Psoas muscle (tissue), 8 donors: Measurements from ENCODE around the gene TM9SF3. TPM values are rescaled to one million over a fixed set of nuclear protein-coding genes. Genes with fewer than 3 reads are reported as not detected.

Experiments used
- ATAC-seq, 4 donors: fragments of 200-7000 bp; cut with Tn5 transposase; one replicate each; pipeline ENCODE4 v1.9.1; 2020; ENCODE audit warnings: moderate library complexity in 3 of 4, mild to moderate bottlenecking in 2 of 4
- DNase-seq, 2 donors: peaks; one replicate each; pipeline ENCODE4 v3.0.0-alpha.2; 2020
- H3K27ac ChIP-seq: fragments of 200-600 bp; one replicate; pipeline ENCODE4 v1.8.0; 2022
- H3K27me3 ChIP-seq, 3 donors: fragments of 200-600 bp in 1 of 3; one replicate each; pipeline versions ENCODE4 v1.6.1 to v1.8.0; 2013 to 2022; ENCODE audit warnings: low read length in 2 of 3, mild to moderate bottlenecking in 2 of 3, moderate library complexity in 1 of 3; ENCODE audit not compliant: insufficient read depth in 3 of 3
- H3K36me3 ChIP-seq, 2 donors: fragments of 200-600 bp in 1 of 2; one replicate each; pipeline versions ENCODE4 v1.6.1 to v1.8.0; 2013 to 2022; ENCODE audit warnings: low read depth in 1 of 2, mild to moderate bottlenecking in 1 of 2, moderate library complexity in 1 of 2; ENCODE audit not compliant: insufficient read depth in 1 of 2
- H3K4me1 ChIP-seq: fragments of 200-600 bp; one replicate; pipeline ENCODE4 v1.8.0; 2022
- H3K4me3 ChIP-seq: fragments of 200-600 bp; one replicate; pipeline ENCODE4 v1.8.0; 2022; ENCODE audit warnings: mild to moderate bottlenecking
- H3K9me3 ChIP-seq: fragments of 200-600 bp; one replicate; pipeline ENCODE4 v1.8.0; 2022
- CTCF ChIP-seq: fragments of 200-600 bp; IDR thresholded peaks from one replicate; pipeline ENCODE4 v1.8.0; 2022; ENCODE audit warnings: antibody characterized with exemption
- WGBS, 3 donors: extraction: QIAGEN DNeasy Blood & Tissue Kit; methylation state at CpG; one replicate each; pipeline versions ENCODE4 v1.1.6 to v1.1.7; 2013; 5-methylcytosine and 5-hydroxymethylcytosine counted together
- intact Hi-C, 2 donors: fragments of 100-400 bp; cut with DNase I; formaldehyde crosslinking; loops; one replicate each; pipeline versions ENCODE4 v1.11.0 to v1.14.2; 2022
- polyA plus RNA-seq, 3 donors: library from polyadenylated mRNA; stranded (reverse); fragments of 200-250 nt; gene quantifications; one replicate each; pipeline ENCODE4 v1.2.3, GENCODE V29; 2013
- total RNA-seq, 4 donors: library from RNA; stranded (reverse); fragmentation: NEBNext Ultra II Directional in 2 of 4; extraction: Animal tissue kit (Norgen Biotek cat#: 25700) in 2 of 4; gene quantifications; one replicate each; pipeline versions ENCODE4 v1.2.1 to v1.2.4, GENCODE V29; 2021 to 2023
- donor health status: healthy with polysubstance abuse.
- donor health status: DM: no; HTN: no; CAD: no; lungs with moderate emphysema.
- donor health status: Bipolar disorder and iron deficiency.
- donor health status: healthy.
- donor health status: DM: yes; HTN: yes; CAD: no.
- donor health status: DM: no; HTN: no; CAD: no.
- donor health status: DM: no; HTN: no; CAD: no.
- donor health status: DM: yes; HTN: yes; CAD: no.

TM9SF3 gene
- total and polyA plus RNA-seq, 7 donors, result 14.4 to 60.6 (median 49.0) TPM

GRCh38 chr10:96507044-96507443 lies 79.8 kb downstream of the TM9SF3 start:
- no peak for TF ChIP-seq CTCF
- intact Hi-C loops, result no loop called here
- H3K9me3 ChIP-seq, result no peaks in the 10 kb centered on the region
- no peak overlapping the region for H3K27ac ChIP-seq
- 37 to 64% (median 41%) methylated on average over 2 of the region's 2 CpGs for WGBS, 3 donors
- DNase-seq (no peak), ATAC-seq (no peak)
- H3K4me1 ChIP-seq, result no peaks in the 10 kb centered on the region
- no peak overlapping the region for H3K4me3 ChIP-seq
- no peaks in the 10 kb centered on the region for H3K36me3 ChIP-seq
- H3K27me3 ChIP-seq, result no peaks in the 10 kb centered on the region

GRCh38 chr10:96505150-96506136 lies 81.4 kb downstream of the TM9SF3 start:
- Histone ChIP-seq H3K4me3 (no peak overlapping the region), H3K9me3 (no peaks in the 10 kb centered on the region), H3K27me3 (no peaks in the 10 kb centered on the region), H3K4me1 (no peaks in the 10 kb centered on the region), H3K36me3 (no peaks in the 10 kb centered on the region), H3K27ac (no peak overlapping the region)
- ATAC-seq (peak in 1 of 4 donors; percentile 30), DNase-seq (no peak)
- WGBS, 3 donors, result 76 to 85% (median 77%) methylated on average over 12 of the region's 12 CpGs
- TF ChIP-seq CTCF, result no peak
- intact Hi-C loops, result no loop called here

GRCh38 chr10:96502561-96503282 lies 84.1 kb downstream of the TM9SF3 start:
- no peak overlapping the region for H3K27ac ChIP-seq
- no peaks in the 10 kb centered on the region for H3K4me1 ChIP-seq
- H3K4me3 ChIP-seq, result no peak overlapping the region
- intact Hi-C loops, result no loop called here
- H3K9me3 ChIP-seq, result no peaks in the 10 kb centered on the region
- ATAC-seq (no peak), DNase-seq (no peak)
- H3K36me3 ChIP-seq, result no peaks in the 10 kb centered on the region
- no peaks in the 10 kb centered on the region for H3K27me3 ChIP-seq
- TF ChIP-seq CTCF, result no peak
- 84 to 89% (median 88%) methylated on average over 7 of the region's 7 CpGs for WGBS, 3 donors

GRCh38 chr10:96501985-96502384 lies 84.8 kb downstream of the TM9SF3 start:
- no peaks in the 10 kb centered on the region for H3K9me3 ChIP-seq
- no peaks in the 10 kb centered on the region for H3K36me3 ChIP-seq
- intact Hi-C loops, result no loop called here
- WGBS, 3 donors, result 75 to 85% (median 78%) methylated on average over 4 of the region's 4 CpGs
- H3K4me3 ChIP-seq, result no peak overlapping the region
- H3K4me1 ChIP-seq, result no peaks in the 10 kb centered on the region
- DNase-seq (no peak), ATAC-seq (peak in 2 of 4 donors; percentile 26 to 35)
- TF ChIP-seq CTCF, result no peak
- H3K27me3 ChIP-seq, result no peaks in the 10 kb centered on the region
- no peak overlapping the region for H3K27ac ChIP-seq
